GM19328 (cell line): ENCODE results near the gene TSHZ2.

Experiments
- ATAC-seq: cut with Tn5 transposase; IDR thresholded peaks from one replicate; pipeline ENCODE4 v1.9.1; 2021; ENCODE audit warnings: mild to moderate bottlenecking, moderate library complexity; ENCODE audit not compliant: unreplicated experiment

Gene TSHZ2

DNA sequence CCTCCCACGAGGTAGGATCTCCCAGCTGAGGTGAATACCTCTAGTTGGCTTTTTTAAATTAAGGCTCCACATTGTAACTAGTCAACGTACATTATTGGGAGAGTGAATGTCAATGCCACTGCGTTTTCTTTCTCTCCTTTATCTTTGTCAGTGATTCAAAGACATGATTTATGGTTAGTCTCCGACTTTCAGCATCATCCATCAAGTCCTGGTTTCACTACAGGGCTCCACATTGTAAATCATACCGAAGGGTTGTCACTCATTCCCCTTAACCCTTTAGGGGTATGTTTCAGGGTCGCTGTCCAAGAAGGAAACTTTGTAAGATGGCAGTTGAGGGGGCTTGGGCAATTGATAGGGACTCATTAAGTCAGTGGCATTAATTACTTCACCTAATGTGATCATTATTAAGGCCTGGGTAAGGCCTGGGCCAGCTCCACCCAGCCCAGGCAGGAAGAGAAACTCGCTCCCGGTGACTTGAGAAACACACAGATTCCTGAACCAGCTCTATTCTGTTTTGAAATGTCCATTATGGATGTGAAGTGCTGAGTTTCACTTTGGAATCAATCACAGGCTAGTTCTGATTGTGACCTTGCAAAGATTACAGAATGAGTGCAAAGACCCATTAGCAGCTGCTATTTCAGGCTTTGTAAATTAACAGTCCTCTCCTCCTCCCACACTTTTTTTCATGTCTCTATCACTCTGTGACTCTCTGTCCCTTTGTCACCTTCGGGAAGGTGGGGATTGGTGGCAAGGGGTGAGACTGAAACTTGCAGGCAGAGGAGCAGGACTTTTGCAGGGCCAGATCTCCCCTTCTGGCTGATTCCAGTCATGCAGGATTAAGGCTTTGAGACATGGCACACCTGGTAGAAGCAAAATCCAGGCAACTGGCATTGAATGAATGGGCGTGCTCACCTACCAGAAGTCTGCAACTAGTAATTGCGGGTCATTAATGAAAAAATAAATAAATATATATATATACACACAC, 222.4 kb downstream of the TSHZ2 start:
- no peak for ATAC-seq

- ATAC-seq, result no peak
These were observed 223.9 kb downstream of the TSHZ2 start for GRCh38 chr20:53195876-53196610.

GRCh38 chr20:53201588-53201987, 229.4 kb downstream of the TSHZ2 start:
- no peak for ATAC-seq

- no peak for ATAC-seq
These were observed 230.6 kb downstream of the TSHZ2 start for GRCh38 chr20:53202777-53203176.

GRCh38 chr20:53205046-53205445, 232.9 kb downstream of the TSHZ2 start:
- ATAC-seq, result no peak

GRCh38 chr20:53208110-53208832, 236.1 kb downstream of the TSHZ2 start:
- no peak for ATAC-seq

- ATAC-seq, result no peak
These were observed 237.9 kb downstream of the TSHZ2 start for GRCh38 chr20:53210041-53210440.

GRCh38 chr20:53210931-53211330, 238.8 kb downstream of the TSHZ2 start:
- ATAC-seq, result no peak

DNA sequence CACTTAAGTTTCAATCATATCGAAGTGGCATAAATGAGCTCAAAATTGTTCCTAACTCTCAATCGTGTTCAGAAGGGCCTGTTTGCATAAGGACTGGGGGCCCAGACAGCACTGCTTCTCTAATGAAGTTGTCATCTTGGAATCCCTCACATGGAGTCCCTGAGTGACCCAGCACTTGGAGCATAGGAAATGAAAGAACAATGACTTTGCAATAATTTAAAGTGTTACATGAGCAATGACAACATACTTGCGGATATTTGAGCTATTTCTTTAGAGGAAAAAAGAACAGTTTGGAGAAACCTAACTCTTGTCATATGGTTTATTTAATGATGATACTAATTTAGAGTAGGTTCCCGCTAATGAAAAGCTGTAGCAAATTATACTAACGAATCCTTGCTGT, 239.9 kb downstream of the TSHZ2 start:
- ATAC-seq, result no peak

- ATAC-seq, result no peak
These were observed 242.2 kb downstream of the TSHZ2 start for GRCh38 chr20:53214392-53214791.

DNA sequence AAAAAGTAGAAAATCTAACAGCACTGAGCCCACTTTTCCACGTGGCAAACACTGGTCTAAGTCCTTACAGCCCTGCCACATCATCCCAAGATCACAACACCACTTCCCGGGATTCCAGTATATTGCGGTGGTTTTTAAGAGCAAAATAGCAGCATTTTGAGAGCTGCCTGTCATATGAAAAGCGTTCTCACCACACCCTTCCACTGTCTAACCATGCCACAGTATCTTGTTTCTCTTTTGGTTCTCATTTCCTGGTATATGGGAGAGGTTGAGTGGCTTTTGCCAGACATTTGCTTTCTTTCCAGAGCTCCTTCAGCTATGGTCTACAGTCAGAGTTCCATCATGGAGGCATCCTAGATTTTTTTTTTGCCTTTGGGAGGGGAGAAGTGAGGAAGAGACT, 243.0 kb downstream of the TSHZ2 start:
- ATAC-seq, result no peak

- no peak for ATAC-seq
These were observed 244.3 kb downstream of the TSHZ2 start for GRCh38 chr20:53216478-53216855.

DNA sequence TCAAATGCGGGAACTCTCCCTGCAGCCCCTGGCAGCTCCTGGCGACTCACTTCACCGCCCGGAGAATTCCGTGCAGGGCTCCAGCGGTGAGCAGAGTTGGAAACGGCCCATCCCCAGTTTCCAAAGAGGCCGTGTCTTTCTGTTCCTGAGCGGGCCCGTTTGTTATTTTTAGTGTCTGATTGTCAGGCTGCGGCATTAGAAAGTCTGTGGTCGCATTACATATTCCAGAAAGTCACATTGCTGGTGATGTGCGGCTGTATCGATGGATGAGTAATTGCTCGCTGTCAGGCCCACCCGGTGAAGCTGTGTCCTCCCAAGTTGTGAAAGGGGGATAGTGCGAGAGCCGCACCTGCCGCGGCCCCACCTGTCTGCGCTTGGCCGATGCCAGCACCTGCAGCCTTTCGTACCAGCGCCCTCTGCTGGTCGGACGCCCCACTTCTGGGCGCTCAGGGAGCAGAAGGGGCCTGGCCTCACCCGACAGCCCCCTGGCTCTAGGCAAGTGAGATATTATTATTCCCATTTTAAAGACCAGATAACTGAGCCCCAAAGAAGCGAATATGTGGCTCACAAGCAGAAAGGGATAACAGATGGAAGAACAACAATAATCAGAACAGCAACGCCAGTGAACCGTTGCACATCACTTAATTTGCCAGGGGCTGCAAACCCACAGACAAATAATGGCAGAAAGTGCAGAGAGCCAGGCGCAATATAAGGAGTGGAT, 244.9 kb downstream of the TSHZ2 start:
- no peak for ATAC-seq

- no peak for ATAC-seq
These were observed 248.5 kb downstream of the TSHZ2 start for GRCh38 chr20:53220482-53221307.

- no peak for ATAC-seq
These were observed 249.6 kb downstream of the TSHZ2 start for GRCh38 chr20:53221731-53222130.

GRCh38 chr20:53222416-53222815, 250.3 kb downstream of the TSHZ2 start:
- ATAC-seq, result no peak

GRCh38 chr20:53222932-53223331, 250.8 kb downstream of the TSHZ2 start:
- no peak for ATAC-seq

DNA sequence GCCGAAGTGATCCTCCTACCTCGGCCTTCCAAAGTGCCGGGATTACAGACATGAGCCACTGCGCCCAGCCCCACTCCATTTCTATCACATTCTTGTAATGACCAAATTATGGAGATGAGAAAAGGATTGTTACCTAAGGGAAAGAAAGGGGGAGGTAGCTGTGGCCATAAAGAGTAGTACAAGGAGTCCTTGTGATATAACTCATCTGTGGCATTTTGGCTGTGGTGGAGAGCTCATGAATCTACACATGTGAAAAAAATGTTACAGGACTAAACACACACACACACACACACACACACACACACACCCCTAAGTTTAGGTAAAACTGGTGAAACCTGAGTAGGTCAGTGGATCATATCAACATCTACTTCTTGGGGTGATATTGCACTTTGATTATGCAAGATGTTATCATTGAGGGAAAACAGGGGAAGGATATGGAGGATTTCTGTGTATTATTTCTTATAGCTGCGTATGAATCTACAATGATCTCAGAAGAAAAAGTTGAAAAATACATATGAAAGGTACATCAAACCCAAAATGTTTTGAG, 251.5 kb downstream of the TSHZ2 start:
- no peak for ATAC-seq

GRCh38 chr20:53224851-53225250, 252.7 kb downstream of the TSHZ2 start:
- no peak for ATAC-seq

- no peak for ATAC-seq
These were observed 254.7 kb downstream of the TSHZ2 start for GRCh38 chr20:53226826-53227225.
